22Rv1 (cell line): Measurements from ENCODE around the gene DSCAML1.

Source experiments
- CTCF ChIP-seq: fragments of 450-650 bp; IDR thresholded peaks from 2 replicates; pipeline ENCODE4 v1.5.1; 2017; ENCODE audit warnings: mild to moderate bottlenecking
- ZFX ChIP-seq: fragments of 450-650 bp; IDR thresholded peaks from 2 replicates; pipeline ENCODE4 v1.6.1; 2017; ENCODE audit warnings: antibody characterized with exemption, borderline replicate concordance

DNA sequence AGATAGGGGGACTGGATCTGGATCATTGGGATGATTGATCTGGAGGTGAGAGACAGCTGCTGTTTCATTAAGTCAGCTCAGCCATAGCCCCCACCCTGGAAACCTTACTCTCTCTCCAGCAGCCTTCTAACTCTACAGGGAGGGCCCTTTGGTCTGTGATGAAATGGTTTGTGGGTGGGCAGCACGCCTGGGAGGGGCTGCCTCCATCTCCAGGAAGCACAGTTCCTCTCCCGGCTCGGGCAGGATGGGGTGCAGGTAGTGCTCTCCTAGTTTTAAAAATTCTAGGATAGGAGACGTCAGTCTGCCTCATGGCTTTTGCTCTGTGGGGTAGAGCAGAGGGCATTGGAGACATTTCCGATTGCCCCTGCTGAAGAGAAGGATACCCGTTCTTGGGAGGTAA, 379.7 kb downstream of the DSCAML1 start:
- no peak for TF ChIP-seq CTCF
- no peak for TF ChIP-seq ZFX
